ENCODE results near the gene YBX1.

- no peak for TF ChIP-seq CTCF (IDR thresholded peaks at IDR 0.05)
- no peak for TF ChIP-seq POLR2A (IDR thresholded peaks at IDR 0.05)
Measured at GRCh38 chr1:42748461-42749410, 66.5 kb downstream of the YBX1 start.

All from tibial nerve (tissue), 3 donors.